Retinal pigment epithelial cell (primary cell): ENCODE results near the gene PANK2.

Experiments used
- DNase-seq: peaks from one replicate; pipeline ENCODE4 v3.0.0-alpha.2; 2010; ENCODE audit warnings: low read depth
- H3K4me3 ChIP-seq: 2 replicates; pipeline ENCODE4 v1.5.1; 2011; ENCODE audit warnings: mild to moderate bottlenecking, low read length, control low read depth, moderate library complexity
- CTCF ChIP-seq: conservative IDR thresholded peaks from 2 replicates; pipeline ENCODE4 v1.5.1; 2011; ENCODE audit warnings: low read depth, low read length, control low read depth, inconsistent platforms

The PANK2 gene

GRCh38 chr20:3922983-3923339, 33.8 kb downstream of the PANK2 start:
- DNase-seq: no peak

GRCh38 chr20:3923818-3924217, 34.6 kb downstream of the PANK2 start:
- TF ChIP-seq CTCF: no peak
- DNase-seq: no peak

More at GRCh38 chr20:3922983-3923339, 33.8 kb downstream of the PANK2 start:
- no peak for TF ChIP-seq CTCF
- H3K4me3 ChIP-seq: no peak overlapping the region

GRCh38 chr20:3924304-3925112, 35.3 kb downstream of the PANK2 start:
- no peak overlapping the region for H3K4me3 ChIP-seq
- DNase-seq: no peak
- TF ChIP-seq CTCF: no peak

More at GRCh38 chr20:3923818-3924217, 34.6 kb downstream of the PANK2 start:
- H3K4me3 ChIP-seq: no peak overlapping the region

DNA sequence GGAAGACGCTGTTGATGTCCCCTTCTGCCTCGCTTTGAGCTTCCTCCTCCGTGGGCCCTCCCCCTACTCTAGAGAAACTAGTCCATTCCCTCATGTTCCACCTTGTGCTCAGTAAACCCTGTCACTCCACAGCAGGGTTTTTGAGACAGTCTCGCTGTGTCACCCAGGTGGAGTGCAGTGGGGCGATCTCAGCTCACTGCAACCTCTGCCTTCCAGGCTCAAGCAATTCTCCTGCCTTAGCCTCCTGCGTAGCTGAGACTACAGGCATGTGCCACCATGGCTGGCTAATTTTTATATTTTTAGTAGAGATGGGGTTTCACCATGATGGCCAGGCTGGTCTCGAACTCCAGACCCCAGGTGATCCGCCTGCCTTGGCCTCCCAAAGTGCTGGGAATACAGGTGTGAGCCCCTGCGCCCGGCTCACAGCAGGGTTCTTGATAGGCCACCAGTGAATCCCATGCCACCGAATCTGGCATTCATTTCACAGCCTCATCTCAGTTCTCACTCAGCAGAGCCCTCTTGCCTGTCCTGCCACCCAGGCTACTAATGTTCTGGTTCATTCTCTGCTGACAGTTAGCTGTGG, 36.0 kb downstream of the PANK2 start:
- H3K4me3 ChIP-seq: no peak overlapping the region
- DNase-seq: no peak
- no peak for TF ChIP-seq CTCF

- DNase-seq: no peak
- TF ChIP-seq CTCF: no peak
- H3K4me3 ChIP-seq: no peak overlapping the region
These were observed 36.9 kb downstream of the PANK2 start for GRCh38 chr20:3925899-3926638.

DNA sequence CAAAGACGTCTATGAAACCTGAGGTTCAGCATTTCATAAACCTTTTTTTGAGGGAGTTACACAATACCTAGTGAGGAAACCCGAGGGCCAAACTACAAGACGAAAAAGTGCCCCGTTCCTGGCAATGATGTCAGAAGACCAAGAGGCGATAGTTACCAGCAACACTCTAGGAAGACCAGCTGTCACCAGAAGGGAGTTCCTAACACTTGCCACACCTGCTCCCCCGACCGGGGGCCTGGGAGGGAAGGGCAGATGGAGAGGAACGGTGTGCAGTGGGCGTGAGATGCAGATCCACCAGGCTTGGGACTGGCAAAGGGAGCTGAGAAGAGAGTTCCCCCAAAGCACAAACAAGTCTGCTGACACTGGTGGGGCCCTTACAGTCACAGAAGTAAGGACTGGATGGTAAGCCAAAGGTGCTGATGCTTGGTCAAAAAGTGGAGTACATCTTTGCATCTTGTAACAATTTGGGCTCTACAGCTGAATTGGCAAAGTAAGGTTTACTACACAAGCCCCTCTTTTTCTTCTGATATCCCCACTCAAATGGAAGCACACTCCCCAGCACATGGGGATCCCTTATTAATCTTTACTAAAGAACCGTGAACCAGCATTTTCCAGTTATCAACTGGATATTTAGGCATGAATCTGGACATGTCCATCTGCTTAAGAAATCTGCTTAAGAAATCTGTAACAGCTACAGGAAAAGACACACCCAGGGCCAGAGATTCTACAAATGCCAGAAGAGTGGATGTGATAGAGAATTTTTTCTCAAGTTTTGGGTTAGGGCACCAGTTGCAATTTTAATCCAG, 38.5 kb downstream of the PANK2 start:
- no peak overlapping the region for H3K4me3 ChIP-seq
- TF ChIP-seq CTCF: no peak
- DNase-seq: no peak
